Loucy (cell line): Measurements from ENCODE around the gene ARFIP1.

Source experiments
- H2AFZ ChIP-seq: fragments of 200-600 bp; sonication (generic); 2 replicates; pipeline ENCODE4 v1.6.0; 2016; ENCODE audit warnings: antibody characterized with exemption, mild to moderate bottlenecking, low read length, moderate library complexity
- H3F3A ChIP-seq: fragments of 200-600 bp; 2 replicates; pipeline ENCODE4 v1.6.0; 2016; ENCODE audit warnings: antibody characterized with exemption, low read depth, mild to moderate bottlenecking
- H3K27me3 ChIP-seq: fragments of 200-600 bp; sonication (generic); 2 replicates; pipeline ENCODE4 v1.6.1; 2014; ENCODE audit warnings: low read length, mild to moderate bottlenecking; ENCODE audit not compliant: insufficient read depth, poor library complexity, severe bottlenecking
- H3K36me3 ChIP-seq: fragments of 200-600 bp; sonication (generic); 2 replicates; pipeline ENCODE4 v1.6.1; 2016; ENCODE audit warnings: low read length; ENCODE audit not compliant: insufficient read depth
- H3K4me1 ChIP-seq: fragments of 200-600 bp; sonication (generic); 2 replicates; pipeline ENCODE4 v1.5.1; 2014; ENCODE audit warnings: low read length, mild to moderate bottlenecking; ENCODE audit not compliant: insufficient read depth, poor library complexity, severe bottlenecking
- H3K4me2 ChIP-seq: fragments of 200-600 bp; sonication (generic); 2 replicates; pipeline ENCODE4 v1.6.0; 2014; ENCODE audit warnings: antibody characterized with exemption, low read length, low read depth, mild to moderate bottlenecking; ENCODE audit not compliant: poor library complexity, severe bottlenecking
- H3K4me3 ChIP-seq: fragments of 200-600 bp; sonication (generic); 2 replicates; pipeline ENCODE4 v1.5.1; 2014; ENCODE audit warnings: low read length, mild to moderate bottlenecking, mixed read lengths; ENCODE audit not compliant: poor library complexity, severe bottlenecking
- H3K79me2 ChIP-seq: fragments of 200-600 bp; sonication (generic); 2 replicates; pipeline ENCODE4 v1.6.1; 2014; ENCODE audit warnings: low read length; ENCODE audit not compliant: insufficient read depth
- H3K9ac ChIP-seq: fragments of 200-600 bp; sonication (generic); 2 replicates; pipeline ENCODE4 v1.6.0; 2014; ENCODE audit warnings: mild to moderate bottlenecking, low read depth, low read length, moderate library complexity; ENCODE audit not compliant: poor library complexity, severe bottlenecking
- H3K9me2 ChIP-seq: fragments of 200-600 bp; sonication (generic); replicated peaks from 2 replicates; pipeline ENCODE4 v1.6.1; 2016; ENCODE audit warnings: low read depth, low read length, mixed read lengths
- H3K9me3 ChIP-seq: fragments of 200-600 bp; sonication (generic); 2 replicates; pipeline ENCODE4 v1.6.1; 2014; ENCODE audit warnings: mild to moderate bottlenecking, antibody characterized with exemption, low read length, low read depth; ENCODE audit not compliant: insufficient read depth
- H4K20me1 ChIP-seq: fragments of 200-600 bp; sonication (generic); 2 replicates; pipeline ENCODE4 v1.6.0; 2014; ENCODE audit warnings: antibody characterized with exemption, low read length, mild to moderate bottlenecking; ENCODE audit not compliant: insufficient read depth, poor library complexity, severe bottlenecking
- EZH2phosphoT487 ChIP-seq: fragments of 200-600 bp; IDR thresholded peaks from 2 replicates; pipeline ENCODE4 v1.6.1; 2018; ENCODE audit warnings: antibody characterized with exemption, mild to moderate bottlenecking, moderate library complexity, borderline replicate concordance
- TF ChIP-seq, protein P1 (sequence below): fragments of 200-600 bp; sonication (generic); conservative IDR thresholded peaks from 2 replicates; pipeline ENCODE4 v1.5.1; 2014; ENCODE audit warnings: mild to moderate bottlenecking, antibody characterized with exemption, low read length

The ARFIP1 gene

GRCh38 chr4:152784490-152785350 lies 5.0 kb downstream of the ARFIP1 start:
- H3K36me3 ChIP-seq: no peaks in the 10 kb centered on the region
- H3K4me1 ChIP-seq: peaks cover 68% of the 10 kb centered on the region
- H2AFZ ChIP-seq: no peak overlapping the region
- H3K9me2 ChIP-seq: no peaks in the 10 kb centered on the region
- H3K79me2 ChIP-seq: peaks cover 100% of the 10 kb centered on the region
- H3K9me3 ChIP-seq: no peaks in the 10 kb centered on the region
- no peaks in the 10 kb centered on the region for H3F3A ChIP-seq
- peaks cover 43% of the 10 kb centered on the region for H4K20me1 ChIP-seq
- TF ChIP-seq EZH2phosphoT487: no peak
- TF ChIP-seq, protein P1, sequence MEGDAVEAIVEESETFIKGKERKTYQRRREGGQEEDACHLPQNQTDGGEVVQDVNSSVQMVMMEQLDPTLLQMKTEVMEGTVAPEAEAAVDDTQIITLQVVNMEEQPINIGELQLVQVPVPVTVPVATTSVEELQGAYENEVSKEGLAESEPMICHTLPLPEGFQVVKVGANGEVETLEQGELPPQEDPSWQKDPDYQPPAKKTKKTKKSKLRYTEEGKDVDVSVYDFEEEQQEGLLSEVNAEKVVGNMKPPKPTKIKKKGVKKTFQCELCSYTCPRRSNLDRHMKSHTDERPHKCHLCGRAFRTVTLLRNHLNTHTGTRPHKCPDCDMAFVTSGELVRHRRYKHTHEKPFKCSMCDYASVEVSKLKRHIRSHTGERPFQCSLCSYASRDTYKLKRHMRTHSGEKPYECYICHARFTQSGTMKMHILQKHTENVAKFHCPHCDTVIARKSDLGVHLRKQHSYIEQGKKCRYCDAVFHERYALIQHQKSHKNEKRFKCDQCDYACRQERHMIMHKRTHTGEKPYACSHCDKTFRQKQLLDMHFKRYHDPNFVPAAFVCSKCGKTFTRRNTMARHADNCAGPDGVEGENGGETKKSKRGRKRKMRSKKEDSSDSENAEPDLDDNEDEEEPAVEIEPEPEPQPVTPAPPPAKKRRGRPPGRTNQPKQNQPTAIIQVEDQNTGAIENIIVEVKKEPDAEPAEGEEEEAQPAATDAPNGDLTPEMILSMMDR: peak; percentile 65
- no peaks in the 10 kb centered on the region for H3K27me3 ChIP-seq
- H3K9ac ChIP-seq: peak overlapping the region; percentile 34
- peak overlapping the region; percentile 94 for H3K4me3 ChIP-seq
- H3K4me2 ChIP-seq: peak overlapping the region; percentile 91

- Histone ChIP-seq H3K9me2 (no peaks in the 10 kb centered on the region), H3K36me3 (no peaks in the 10 kb centered on the region), H3K9ac (peak overlapping the region; percentile 43), H3K9me3 (no peaks in the 10 kb centered on the region), H3K4me3 (peak overlapping the region; percentile 94), H4K20me1 (peaks cover 38% of the 10 kb centered on the region), H3K4me1 (peaks cover 69% of the 10 kb centered on the region), H2AFZ (no peak overlapping the region), H3K4me2 (peak overlapping the region; percentile 91), H3K79me2 (peaks cover 99% of the 10 kb centered on the region), H3F3A (no peaks in the 10 kb centered on the region), H3K27me3 (no peaks in the 10 kb centered on the region)
- TF ChIP-seq EZH2phosphoT487: no peak
- TF ChIP-seq, protein P1: no peak
These were observed 6.2 kb downstream of the ARFIP1 start for GRCh38 chr4:152785639-152786615.

DNA sequence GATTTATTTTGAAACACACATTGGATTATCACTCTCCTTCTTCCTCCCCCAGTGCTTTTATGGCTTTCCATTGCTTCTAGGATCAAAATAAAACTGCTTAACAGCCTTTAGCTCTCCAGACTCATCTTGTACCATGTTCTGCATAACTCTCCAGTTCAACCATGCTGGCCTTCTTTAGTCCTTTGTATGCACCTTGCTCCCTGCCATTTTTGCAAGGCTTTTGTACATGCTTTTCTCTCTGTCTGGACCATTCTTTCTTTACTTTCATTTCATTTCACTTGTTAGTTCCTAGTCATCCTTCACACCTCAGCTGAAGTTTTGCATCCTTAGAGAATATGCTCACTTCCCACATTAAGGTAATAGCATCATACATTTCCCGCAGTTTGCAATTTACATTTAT lies 6.9 kb downstream of the ARFIP1 start:
- Histone ChIP-seq H4K20me1 (peaks cover 38% of the 10 kb centered on the region), H3K4me3 (peak overlapping the region; percentile 94), H2AFZ (no peak overlapping the region), H3K9ac (peak overlapping the region; percentile 43), H3K36me3 (no peaks in the 10 kb centered on the region), H3K9me3 (no peaks in the 10 kb centered on the region), H3K4me2 (peak overlapping the region; percentile 91), H3K27me3 (no peaks in the 10 kb centered on the region), H3K9me2 (no peaks in the 10 kb centered on the region), H3K79me2 (peaks cover 98% of the 10 kb centered on the region), H3K4me1 (peaks cover 64% of the 10 kb centered on the region), H3F3A (no peaks in the 10 kb centered on the region)
- TF ChIP-seq, protein P1: no peak
- TF ChIP-seq EZH2phosphoT487: no peak
